Adrenal gland (tissue), 5 donors: ENCODE measurements around the gene PM20D1.

ENCODE experiments used
- POLR2A ChIP-seq, 2 donors: fragments of 450-650 bp; IDR thresholded peaks; one replicate each; pipeline ENCODE4 v1.6.1; 2017; ENCODE audit warnings: antibody characterized with exemption in 2 of 2, mild to moderate bottlenecking in 2 of 2, moderate library complexity in 1 of 2
- TF ChIP-seq, protein P1 (sequence below), 6 experiments: fragments of 450-650 bp in 4 of 6; fragments of 200-600 bp in 2 of 6; sonication (generic) in 1 of 6; IDR thresholded peaks; 1 replicate in 5 of 6; 2 replicates in 1 of 6; pipeline versions ENCODE4 v1.5.1 to v1.8.0; 2016 to 2021; ENCODE audit warnings: antibody characterized with exemption in 6 of 6, mild to moderate bottlenecking in 2 of 6, moderate library complexity in 1 of 6
- donor health status: DM: no; HTN: no; CAD: no.

DNA sequence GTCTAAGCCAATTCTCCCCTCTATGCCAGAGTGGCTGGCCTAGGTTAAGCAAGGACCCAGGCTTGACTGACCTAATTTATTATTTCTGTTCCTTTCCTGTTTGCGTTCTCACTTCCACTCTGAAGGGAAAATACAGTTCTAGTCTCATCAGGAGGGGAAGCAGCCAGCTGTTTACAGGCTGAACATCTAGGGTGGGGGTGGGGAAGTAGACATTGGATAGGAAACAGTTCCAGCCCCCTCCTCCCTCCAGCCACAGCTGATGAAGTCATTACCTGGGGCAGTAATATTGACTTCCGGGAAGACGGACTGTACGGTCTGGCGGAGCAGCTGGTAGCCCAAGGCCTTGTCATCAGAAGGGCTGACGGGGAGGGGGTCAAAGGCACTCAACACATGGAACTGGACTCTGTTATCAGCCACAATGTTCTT lies 17.6 kb downstream of the PM20D1 start:
- TF ChIP-seq, protein P1, sequence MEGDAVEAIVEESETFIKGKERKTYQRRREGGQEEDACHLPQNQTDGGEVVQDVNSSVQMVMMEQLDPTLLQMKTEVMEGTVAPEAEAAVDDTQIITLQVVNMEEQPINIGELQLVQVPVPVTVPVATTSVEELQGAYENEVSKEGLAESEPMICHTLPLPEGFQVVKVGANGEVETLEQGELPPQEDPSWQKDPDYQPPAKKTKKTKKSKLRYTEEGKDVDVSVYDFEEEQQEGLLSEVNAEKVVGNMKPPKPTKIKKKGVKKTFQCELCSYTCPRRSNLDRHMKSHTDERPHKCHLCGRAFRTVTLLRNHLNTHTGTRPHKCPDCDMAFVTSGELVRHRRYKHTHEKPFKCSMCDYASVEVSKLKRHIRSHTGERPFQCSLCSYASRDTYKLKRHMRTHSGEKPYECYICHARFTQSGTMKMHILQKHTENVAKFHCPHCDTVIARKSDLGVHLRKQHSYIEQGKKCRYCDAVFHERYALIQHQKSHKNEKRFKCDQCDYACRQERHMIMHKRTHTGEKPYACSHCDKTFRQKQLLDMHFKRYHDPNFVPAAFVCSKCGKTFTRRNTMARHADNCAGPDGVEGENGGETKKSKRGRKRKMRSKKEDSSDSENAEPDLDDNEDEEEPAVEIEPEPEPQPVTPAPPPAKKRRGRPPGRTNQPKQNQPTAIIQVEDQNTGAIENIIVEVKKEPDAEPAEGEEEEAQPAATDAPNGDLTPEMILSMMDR (IDR thresholded peaks at IDR 0.05), result no peak
- TF ChIP-seq POLR2A (IDR thresholded peaks at IDR 0.05), result no peak
